Stimulated activated CD8-positive, alpha-beta memory T cell treated with anti-CD3 and anti-CD28 coated beads, Interleukin-4, amount 100 ng/mL, for 1 hour (primary cell): ENCODE results near the gene DPYD.

Experiments
- DNase-seq, 2 donors: peaks; one replicate each; pipeline ENCODE4 v3.0.0-alpha.2; 2020; ENCODE audit warnings: low read depth in 2 of 2, low spot score in 1 of 2

Gene DPYD

GRCh38 chr1:97457446-97458089 is 463.3 kb downstream of the DPYD start:
- no peak for DNase-seq

- DNase-seq: no peak
These were observed 468.9 kb downstream of the DPYD start for GRCh38 chr1:97451944-97452343.

GRCh38 chr1:97451046-97451826 is 469.6 kb downstream of the DPYD start:
- no peak for DNase-seq

- no peak for DNase-seq
These were observed 478.9 kb downstream of the DPYD start for GRCh38 chr1:97441966-97442365.

GRCh38 chr1:97433824-97434177 is 487.0 kb downstream of the DPYD start:
- no peak for DNase-seq

GRCh38 chr1:97433094-97433823 is 487.6 kb downstream of the DPYD start:
- DNase-seq: no peak

GRCh38 chr1:97427371-97427770 is 493.5 kb downstream of the DPYD start:
- DNase-seq: no peak

GRCh38 chr1:97424209-97424608 is 496.6 kb downstream of the DPYD start:
- no peak for DNase-seq

- DNase-seq: no peak
These were observed 497.4 kb downstream of the DPYD start for GRCh38 chr1:97423403-97423802.

GRCh38 chr1:97417661-97418060 is 503.2 kb downstream of the DPYD start:
- DNase-seq: no peak

- DNase-seq: no peak
These were observed 506.0 kb downstream of the DPYD start for GRCh38 chr1:97414682-97415312.

- DNase-seq: no peak
These were observed 508.1 kb downstream of the DPYD start for GRCh38 chr1:97412737-97413136.

GRCh38 chr1:97412166-97412565 is 508.7 kb downstream of the DPYD start:
- DNase-seq: no peak

- DNase-seq: no peak
These were observed 524.4 kb downstream of the DPYD start for GRCh38 chr1:97396463-97396862.

GRCh38 chr1:97392701-97393100 is 528.1 kb downstream of the DPYD start:
- DNase-seq: no peak

- no peak for DNase-seq
These were observed 535.1 kb downstream of the DPYD start for GRCh38 chr1:97385536-97386277.

GRCh38 chr1:97384294-97384968 is 536.4 kb downstream of the DPYD start:
- DNase-seq: no peak

GRCh38 chr1:97383797-97384196 is 537.0 kb downstream of the DPYD start:
- DNase-seq: no peak

- no peak for DNase-seq
These were observed 538.6 kb downstream of the DPYD start for GRCh38 chr1:97382206-97382605.

GRCh38 chr1:97379387-97380075 is 541.3 kb downstream of the DPYD start:
- DNase-seq: no peak
